ENCODE results near the gene PIEZO1. TPM values are rescaled to one million over a fixed set of nuclear protein-coding genes. Genes with fewer than 3 reads are reported as not detected.
A peak's percentile ranks its signal among the peaks of the same experiment; 100 is the strongest.

PIEZO1 gene
- total and polyA plus RNA-seq, 10 of the 15 experiments (the other 5 are each of a cell fraction or from before 2014, with no cell fraction given), result 1.3 to 169 (median 33.4) TPM

- TF ChIP-seq, protein P1, sequence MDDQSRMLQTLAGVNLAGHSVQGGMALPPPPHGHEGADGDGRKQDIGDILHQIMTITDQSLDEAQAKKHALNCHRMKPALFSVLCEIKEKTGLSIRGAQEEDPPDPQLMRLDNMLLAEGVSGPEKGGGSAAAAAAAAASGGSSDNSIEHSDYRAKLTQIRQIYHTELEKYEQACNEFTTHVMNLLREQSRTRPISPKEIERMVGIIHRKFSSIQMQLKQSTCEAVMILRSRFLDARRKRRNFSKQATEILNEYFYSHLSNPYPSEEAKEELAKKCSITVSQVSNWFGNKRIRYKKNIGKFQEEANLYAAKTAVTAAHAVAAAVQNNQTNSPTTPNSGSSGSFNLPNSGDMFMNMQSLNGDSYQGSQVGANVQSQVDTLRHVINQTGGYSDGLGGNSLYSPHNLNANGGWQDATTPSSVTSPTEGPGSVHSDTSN (IDR thresholded peaks at IDR 0.05; ENCODE audit: insufficient replicate concordance, low read depth, low read length), result no peak
- peak; percentile 51; the same call in 1 of the 2 replicates for TF ChIP-seq POLR2A (IDR thresholded peaks at IDR 0.05; ENCODE audit: low read depth, low read length)
- TF ChIP-seq HCFC1 (IDR thresholded peaks at IDR 0.05; ENCODE audit: low read length), result no peak
- TF ChIP-seq CREM (IDR thresholded peaks at IDR 0.05; ENCODE audit: low read depth), result no peak
These were observed 98.4 kb downstream of the PIEZO1 start, which contains the start of gene SNAI3 (continued) for GRCh38 chr16:88686439-88687253.

- Histone ChIP-seq H3K36me3 (ENCODE audit: control insufficient read depth in 2 of 2, insufficient read depth in 2 of 2, low read length in 1 of 2) (no peaks in the 10 kb centered on the region), H3K9ac (ENCODE audit: control insufficient read depth, insufficient read depth, low read length) (peak overlapping the region; percentile 52; the same call in 1 of the 2 replicates), H3K79me2 (ENCODE audit: control insufficient read depth, insufficient read depth, low read length) (no peaks in the 10 kb centered on the region), H3K27me3 (replicated peaks in 1 of 2; ENCODE audit: control insufficient read depth in 2 of 2, insufficient read depth in 2 of 2, low read length in 1 of 2) (no peaks in the 10 kb centered on the region; a peak in 1 of 4 replicates), H3K4me3 (peak overlapping the region; percentile 98), H3K9me3 (replicated peaks; ENCODE audit: control insufficient read depth, insufficient read depth, low read length) (no peaks in the 10 kb centered on the region), H3K4me1 (ENCODE audit: control insufficient read depth, insufficient read depth, low read length) (peaks cover 34% of the 10 kb centered on the region), H2AFZ (ENCODE audit: control insufficient read depth, low read depth, low read length) (peak overlapping the region; percentile 61), H3K4me2 (ENCODE audit: control insufficient read depth, insufficient read depth) (peak overlapping the region; percentile 92), H3K27ac (ENCODE audit: control insufficient read depth, insufficient read depth) (no peak overlapping the region), H4K20me1 (ENCODE audit: control insufficient read depth, insufficient read depth) (no peaks in the 10 kb centered on the region)
- no peak for TF ChIP-seq MLLT1 (IDR thresholded peaks at IDR 0.05)
- no peak for TF ChIP-seq POLR2A (IDR thresholded peaks at IDR 0.05; ENCODE audit: low read depth, low read length)
- TF ChIP-seq ZBTB4 (CRISPR knock-in tag; IDR thresholded peaks at IDR 0.05), result no peak
- no peak for TF ChIP-seq RELA (IDR thresholded peaks at IDR 0.05; ENCODE audit: borderline replicate concordance, partially characterized antibody)
- TF ChIP-seq IRF4 (IDR thresholded peaks at IDR 0.05; ENCODE audit: low read depth, low read length), result no peak
- TF ChIP-seq TBL1XR1 (IDR thresholded peaks at IDR 0.05; ENCODE audit: low read depth, low read length), result no peak
- no peak for TF ChIP-seq SIX5 (IDR thresholded peaks at IDR 0.05; ENCODE audit: low read depth, low read length, severe bottlenecking)
- TF ChIP-seq ZNF207 (IDR thresholded peaks at IDR 0.05; ENCODE audit: borderline replicate concordance), result no peak
- RAD21 ChIA-PET (ENCODE audit: unreplicated experiment), result no interaction called here
- no TSS peak for BruUV-seq (replicated peaks)
- DNase-seq (ENCODE audit: low read depth, low spot score), result no peak
- CTCF ChIA-PET, result interaction anchor here (1.2 to 1.6 kb wide), 2 partner anchors 18 to 20 kb away, joined by 3 to 4 read pairs; no protein-coding TSS in a partner anchor
- POLR2A ChIA-PET, result interaction anchor here (1.5 kb wide), 1 partner anchor 15 kb away, joined by 4 read pairs; no protein-coding TSS in a partner anchor
- FAIRE-seq, result no peak
- intact Hi-C loops (cut with micrococcal nuclease; ENCODE audit: unreplicated experiment), result no loop called here
- WGBS (ENCODE audit: insufficient coverage, insufficient replicate concordance, low lambda C conversion rate, missing lambda C conversion rate), result 1% methylated on average over 11 of the region's 25 CpGs
- in situ Hi-C loops (cut with MboI), result no loop called here
- SMC1A ChIA-PET (ENCODE audit: uncharacterized antibody, unreplicated experiment), result no interaction called here
- peak; percentile 8 for ATAC-seq
These were observed 99.0 kb downstream of the PIEZO1 start for GRCh38 chr16:88686062-88686438.

Measured in GM12878 (cell line).